ENCODE measurements around the gene CHRNA1.

- TF ChIP-seq CTCF (IDR thresholded peaks at IDR 0.05 in 4 of 5, conservative IDR thresholded peaks at IDR 0.05 in 1 of 5) (no peak), POLR2A (IDR thresholded peaks at IDR 0.05) (no peak)
Observed at GRCh38 chr2:174760845-174761473, 3.3 kb downstream of the CHRNA1 start.

Measured in gastrocnemius medialis (tissue), 4 donors.